ENCODE measurements around the gene CHD6.

CHD6 gene

GRCh38 chr20:41390889-41391288 lies 227.3 kb downstream of the CHD6 start:
- no peak for TF ChIP-seq CTCF (IDR thresholded peaks at IDR 0.05; ENCODE audit: insufficient read depth, low read length, missing control alignments)
- ChIA-PET POLR2A (no interaction called here), CTCF (interaction anchor here (0.8 to 1.7 kb wide), 4 partner anchors 9 to 256 kb away, joined by 4 to 5 read pairs (median 4); no protein-coding TSS in a partner anchor)
- DNase-seq (ENCODE audit: low read depth, low spot score): no peak
- no peak overlapping the region for H3K4me3 ChIP-seq (ENCODE audit: low read depth, low read length)

GRCh38 chr20:41387444-41387851 lies 230.7 kb downstream of the CHD6 start:
- ChIA-PET CTCF (interaction anchor here (0.6 to 1.7 kb wide), 4 partner anchors 12 to 274 kb away, joined by 3 to 4 read pairs (median 3); no protein-coding TSS in a partner anchor), POLR2A (no interaction called here)
- no peak overlapping the region for H3K4me3 ChIP-seq (ENCODE audit: low read depth, low read length)
- TF ChIP-seq CTCF (IDR thresholded peaks at IDR 0.05; ENCODE audit: insufficient read depth, low read length, missing control alignments): no peak
- no peak for DNase-seq (ENCODE audit: low read depth, low spot score)

GRCh38 chr20:41386502-41387427 lies 231.4 kb downstream of the CHD6 start:
- TF ChIP-seq CTCF (IDR thresholded peaks at IDR 0.05; ENCODE audit: insufficient read depth, low read length, missing control alignments): no peak
- ChIA-PET POLR2A (no interaction called here), CTCF (interaction anchor here (0.6 to 1.7 kb wide), 6 partner anchors 11 to 273 kb away, joined by 3 to 4 read pairs (median 3); no protein-coding TSS in a partner anchor)
- DNase-seq (ENCODE audit: low read depth, low spot score): no peak
- H3K4me3 ChIP-seq (ENCODE audit: low read depth, low read length): no peak overlapping the region

GRCh38 chr20:41382791-41383305 lies 235.3 kb downstream of the CHD6 start:
- no peak overlapping the region for H3K4me3 ChIP-seq (ENCODE audit: low read depth, low read length)
- TF ChIP-seq CTCF (IDR thresholded peaks at IDR 0.05; ENCODE audit: insufficient read depth, low read length, missing control alignments): no peak
- POLR2A ChIA-PET: no interaction called here
- CTCF ChIA-PET: interaction anchor here (0.7 to 1.9 kb wide), 2 partner anchors 8 to 9 kb away, joined by 3 to 4 read pairs; no protein-coding TSS in a partner anchor
- no peak for DNase-seq (ENCODE audit: low read depth, low spot score)

- ChIA-PET CTCF (interaction anchor here (1.5 to 2.6 kb wide), 4 partner anchors 10 to 41 kb away, joined by 3 to 7 read pairs (median 4); partner anchors contain the start of gene LPIN3), POLR2A (no interaction called here)
- no peak for DNase-seq (ENCODE audit: low read depth, low spot score)
- no peak overlapping the region for H3K4me3 ChIP-seq (ENCODE audit: low read depth, low read length)
- no peak for TF ChIP-seq CTCF (IDR thresholded peaks at IDR 0.05; ENCODE audit: insufficient read depth, low read length, missing control alignments)
These were observed 237.5 kb downstream of the CHD6 start for GRCh38 chr20:41380551-41381193.
